IPS-20b (cell line): ENCODE measurements around the gene TSPAN33.
A peak's percentile ranks its signal among the peaks of the same experiment; 100 is the strongest.

Experiments
- H3K27ac ChIP-seq: one replicate; pipeline ENCODE4 v1.5.1; 2013; ENCODE audit warnings: low read length
- H3K27me3 ChIP-seq: 2 replicates; pipeline ENCODE4 v1.6.1; 2013; ENCODE audit warnings: mild to moderate bottlenecking, low read length, inconsistent platforms; ENCODE audit not compliant: insufficient read depth
- H3K36me3 ChIP-seq: 2 replicates; pipeline ENCODE4 v1.6.1; 2013; ENCODE audit warnings: low read depth, mild to moderate bottlenecking, inconsistent platforms, low read length, moderate library complexity; ENCODE audit not compliant: insufficient read depth
- H3K4me1 ChIP-seq: 2 replicates; pipeline ENCODE4 v1.6.1; 2013; ENCODE audit warnings: mild to moderate bottlenecking, control low read depth, inconsistent platforms, low read length, moderate library complexity; ENCODE audit not compliant: insufficient read depth
- H3K4me3 ChIP-seq: 2 replicates; pipeline ENCODE4 v1.5.1; 2013; ENCODE audit warnings: mild to moderate bottlenecking, low read length, inconsistent platforms
- H3K9ac ChIP-seq: 2 replicates; pipeline ENCODE4 v1.6.1; 2013; ENCODE audit warnings: low read depth, mild to moderate bottlenecking, inconsistent platforms, low read length, moderate library complexity
- H3K9me3 ChIP-seq: 2 replicates; pipeline ENCODE4 v1.6.1; 2013; ENCODE audit warnings: mild to moderate bottlenecking, low read depth, low read length, inconsistent platforms; ENCODE audit not compliant: insufficient read depth

TSPAN33 gene

GRCh38 chr7:129186749-129187260 is 42.3 kb downstream of the TSPAN33 start:
- Histone ChIP-seq H3K4me1 (peaks cover 3% of the 10 kb centered on the region; the same call in 1 of the 2 replicates), H3K27ac (no peak overlapping the region), H3K9ac (no peak overlapping the region), H3K36me3 (no peaks in the 10 kb centered on the region), H3K4me3 (no peak overlapping the region; the same call in 1 of the 2 replicates), H3K9me3 (no peaks in the 10 kb centered on the region; the same call in 1 of the 2 replicates), H3K27me3 (peaks cover 19% of the 10 kb centered on the region)

GRCh38 chr7:129187681-129188371 is 43.3 kb downstream of the TSPAN33 start:
- Histone ChIP-seq H3K4me1 (peaks cover 3% of the 10 kb centered on the region; the same call in 1 of the 2 replicates), H3K27ac (no peak overlapping the region), H3K4me3 (peak overlapping the region; percentile 79), H3K27me3 (peaks cover 19% of the 10 kb centered on the region), H3K36me3 (peaks cover 4% of the 10 kb centered on the region; the same call in 1 of the 2 replicates), H3K9ac (peak overlapping the region; percentile 89; the same call in 1 of the 2 replicates), H3K9me3 (no peaks in the 10 kb centered on the region)

GRCh38 chr7:129188372-129188891 is 43.9 kb downstream of the TSPAN33 start, which contains the start of gene SMO:
Gene SMO, plus strand, starts transcription at chr7:129188633. Its CDS starts 519 bp downstream, at chr7:129189152.
- peaks cover 3% of the 10 kb centered on the region; the same call in 1 of the 2 replicates for H3K4me1 ChIP-seq
- peaks cover 19% of the 10 kb centered on the region for H3K27me3 ChIP-seq
- peak within 1 kb of the TSS; percentile 79 for H3K4me3 ChIP-seq
- peak within 1 kb of the TSS; percentile 89; the same call in 1 of the 2 replicates for H3K9ac ChIP-seq
- H3K9me3 ChIP-seq = no peaks in the 10 kb centered on the region
- H3K27ac ChIP-seq = peak within 1 kb of the TSS; percentile 62
- H3K36me3 ChIP-seq = peaks cover 7% of the 10 kb centered on the region; the same call in 1 of the 2 replicates

GRCh38 chr7:129188892-129189660 is 44.6 kb downstream of the TSPAN33 start:
- H3K27ac ChIP-seq = peak overlapping the region; percentile 62
- peaks cover 19% of the 10 kb centered on the region for H3K27me3 ChIP-seq
- peaks cover 7% of the 10 kb centered on the region; the same call in 1 of the 2 replicates for H3K36me3 ChIP-seq
- H3K9ac ChIP-seq = peak overlapping the region; percentile 89; the same call in 1 of the 2 replicates
- peaks cover 3% of the 10 kb centered on the region; the same call in 1 of the 2 replicates for H3K4me1 ChIP-seq
- H3K9me3 ChIP-seq = no peaks in the 10 kb centered on the region
- peak overlapping the region; percentile 79 for H3K4me3 ChIP-seq

- Histone ChIP-seq H3K4me3 (peak overlapping the region; percentile 79), H3K27me3 (peaks cover 19% of the 10 kb centered on the region), H3K9me3 (no peaks in the 10 kb centered on the region), H3K27ac (no peak overlapping the region), H3K9ac (peak overlapping the region; percentile 89; the same call in 1 of the 2 replicates), H3K4me1 (peaks cover 3% of the 10 kb centered on the region; the same call in 1 of the 2 replicates), H3K36me3 (peaks cover 7% of the 10 kb centered on the region; the same call in 1 of the 2 replicates)
These were observed 45.3 kb downstream of the TSPAN33 start for GRCh38 chr7:129189661-129190310.

- H3K36me3 ChIP-seq = peaks cover 11% of the 10 kb centered on the region; the same call in 1 of the 2 replicates
- no peaks in the 10 kb centered on the region for H3K9me3 ChIP-seq
- H3K27me3 ChIP-seq = peaks cover 19% of the 10 kb centered on the region
- no peak overlapping the region for H3K27ac ChIP-seq
- no peak overlapping the region for H3K4me3 ChIP-seq
- no peak overlapping the region for H3K9ac ChIP-seq
- H3K4me1 ChIP-seq = peaks cover 3% of the 10 kb centered on the region; the same call in 1 of the 2 replicates
These were observed 46.8 kb downstream of the TSPAN33 start for GRCh38 chr7:129191272-129191671.

GRCh38 chr7:129193892-129194291 is 49.4 kb downstream of the TSPAN33 start:
- Histone ChIP-seq H3K4me1 (no peaks in the 10 kb centered on the region), H3K4me3 (no peak overlapping the region), H3K9me3 (no peaks in the 10 kb centered on the region), H3K36me3 (peaks cover 11% of the 10 kb centered on the region; the same call in 1 of the 2 replicates), H3K27me3 (peaks cover 4% of the 10 kb centered on the region; the same call in 1 of the 2 replicates), H3K27ac (no peak overlapping the region), H3K9ac (no peak overlapping the region)

- H3K4me1 ChIP-seq = no peaks in the 10 kb centered on the region
- peaks cover 11% of the 10 kb centered on the region; the same call in 1 of the 2 replicates for H3K36me3 ChIP-seq
- no peak overlapping the region for H3K4me3 ChIP-seq
- H3K9me3 ChIP-seq = no peaks in the 10 kb centered on the region
- H3K27ac ChIP-seq = no peak overlapping the region
- no peaks in the 10 kb centered on the region for H3K27me3 ChIP-seq
- no peak overlapping the region for H3K9ac ChIP-seq
These were observed 53.3 kb downstream of the TSPAN33 start for GRCh38 chr7:129197771-129198170.

GRCh38 chr7:129199406-129199805 is 54.9 kb downstream of the TSPAN33 start:
- H3K27me3 ChIP-seq = no peaks in the 10 kb centered on the region
- H3K9ac ChIP-seq = no peak overlapping the region
- no peaks in the 10 kb centered on the region for H3K4me1 ChIP-seq
- peaks cover 8% of the 10 kb centered on the region; the same call in 1 of the 2 replicates for H3K36me3 ChIP-seq
- H3K27ac ChIP-seq = no peak overlapping the region
- H3K4me3 ChIP-seq = no peak overlapping the region
- H3K9me3 ChIP-seq = no peaks in the 10 kb centered on the region

GRCh38 chr7:129202058-129202777 is 57.7 kb downstream of the TSPAN33 start:
- Histone ChIP-seq H3K27ac (no peak overlapping the region), H3K27me3 (no peaks in the 10 kb centered on the region), H3K9me3 (no peaks in the 10 kb centered on the region), H3K36me3 (peaks cover 22% of the 10 kb centered on the region), H3K4me3 (no peak overlapping the region), H3K9ac (no peak overlapping the region), H3K4me1 (no peaks in the 10 kb centered on the region)
